ENCODE results near the gene POU2AF3.
"Not testable (repeated sequence)": the region's sequence is repeated elsewhere in the genome, so short reads cannot be mapped to it uniquely, and the experiment has no call there.

Gene POU2AF3

GRCh38 chr11:111298413-111299100 lies at the start of gene POU2AF3:
Gene POU2AF3, plus strand, starts transcription at chr11:111298546. Its CDS starts 36 bp downstream, at chr11:111298582.
- no peak for DNase-seq (ENCODE audit: low spot score)

GRCh38 chr11:111250936-111251335 lies 47.4 kb upstream of the POU2AF3 start:
- DNase-seq (ENCODE audit: low spot score): no peak

GRCh38 chr11:111253131-111253530 lies 45.2 kb upstream of the POU2AF3 start:
- no peak for DNase-seq (ENCODE audit: low spot score)

GRCh38 chr11:111253630-111254029 lies 44.7 kb upstream of the POU2AF3 start:
- DNase-seq (ENCODE audit: low spot score): no peak

- DNase-seq (ENCODE audit: low spot score): no peak
Measured at GRCh38 chr11:111258046-111258445, 40.3 kb upstream of the POU2AF3 start.

GRCh38 chr11:111259896-111260295 lies 38.5 kb upstream of the POU2AF3 start:
- no peak for DNase-seq (ENCODE audit: low spot score)

- no peak for DNase-seq (ENCODE audit: low spot score)
Measured at GRCh38 chr11:111260811-111261210, 37.5 kb upstream of the POU2AF3 start.

- no peak for DNase-seq (ENCODE audit: low spot score)
Measured at GRCh38 chr11:111264646-111265045, 33.7 kb upstream of the POU2AF3 start.

GRCh38 chr11:111265421-111265820 lies 32.9 kb upstream of the POU2AF3 start:
- DNase-seq (ENCODE audit: low spot score): no peak

GRCh38 chr11:111268303-111268702 lies 30.0 kb upstream of the POU2AF3 start:
- DNase-seq (ENCODE audit: low spot score): not testable (repeated sequence)

GRCh38 chr11:111269146-111269868 lies 29.0 kb upstream of the POU2AF3 start:
- no peak for DNase-seq (ENCODE audit: low spot score)

GRCh38 chr11:111272420-111272819 lies 25.9 kb upstream of the POU2AF3 start:
- DNase-seq (ENCODE audit: low spot score): no peak

GRCh38 chr11:111282562-111283075 lies 15.7 kb upstream of the POU2AF3 start:
- no peak for DNase-seq (ENCODE audit: low spot score)

GRCh38 chr11:111283945-111284481 lies 14.3 kb upstream of the POU2AF3 start:
- no peak for DNase-seq (ENCODE audit: low spot score)

- no peak for DNase-seq (ENCODE audit: low spot score)
Measured at GRCh38 chr11:111285189-111286091, 12.9 kb upstream of the POU2AF3 start.

GRCh38 chr11:111291764-111292163 lies 6.6 kb upstream of the POU2AF3 start:
- no peak for DNase-seq (ENCODE audit: low spot score)

- not testable (repeated sequence) for DNase-seq (ENCODE audit: low spot score)
Measured at GRCh38 chr11:111292408-111292807, 5.9 kb upstream of the POU2AF3 start.

GRCh38 chr11:111296196-111296595 lies 2.1 kb upstream of the POU2AF3 start:
- no peak for DNase-seq (ENCODE audit: low spot score)

- DNase-seq (ENCODE audit: low spot score): no peak
Measured at GRCh38 chr11:111297696-111298095, 650 bp upstream of the POU2AF3 start.

GRCh38 chr11:111299101-111300026 lies 1.0 kb downstream of the POU2AF3 start:
- no peak for DNase-seq (ENCODE audit: low spot score)

- no peak for DNase-seq (ENCODE audit: low spot score)
Measured at GRCh38 chr11:111300569-111300968, 2.2 kb downstream of the POU2AF3 start.
